ENCODE results near the gene MTX2. TPM values are rescaled to one million over a fixed set of nuclear protein-coding genes. Genes with fewer than 3 reads are reported as not detected.
A peak's percentile ranks its signal among the peaks of the same experiment; 100 is the strongest.

The MTX2 gene
- total and polyA plus RNA-seq, 9 of the 15 experiments (the other 6 are each of a cell fraction or from before 2014, with no cell fraction given), result 38.1 to 170 (median 88.0) TPM

DNA sequence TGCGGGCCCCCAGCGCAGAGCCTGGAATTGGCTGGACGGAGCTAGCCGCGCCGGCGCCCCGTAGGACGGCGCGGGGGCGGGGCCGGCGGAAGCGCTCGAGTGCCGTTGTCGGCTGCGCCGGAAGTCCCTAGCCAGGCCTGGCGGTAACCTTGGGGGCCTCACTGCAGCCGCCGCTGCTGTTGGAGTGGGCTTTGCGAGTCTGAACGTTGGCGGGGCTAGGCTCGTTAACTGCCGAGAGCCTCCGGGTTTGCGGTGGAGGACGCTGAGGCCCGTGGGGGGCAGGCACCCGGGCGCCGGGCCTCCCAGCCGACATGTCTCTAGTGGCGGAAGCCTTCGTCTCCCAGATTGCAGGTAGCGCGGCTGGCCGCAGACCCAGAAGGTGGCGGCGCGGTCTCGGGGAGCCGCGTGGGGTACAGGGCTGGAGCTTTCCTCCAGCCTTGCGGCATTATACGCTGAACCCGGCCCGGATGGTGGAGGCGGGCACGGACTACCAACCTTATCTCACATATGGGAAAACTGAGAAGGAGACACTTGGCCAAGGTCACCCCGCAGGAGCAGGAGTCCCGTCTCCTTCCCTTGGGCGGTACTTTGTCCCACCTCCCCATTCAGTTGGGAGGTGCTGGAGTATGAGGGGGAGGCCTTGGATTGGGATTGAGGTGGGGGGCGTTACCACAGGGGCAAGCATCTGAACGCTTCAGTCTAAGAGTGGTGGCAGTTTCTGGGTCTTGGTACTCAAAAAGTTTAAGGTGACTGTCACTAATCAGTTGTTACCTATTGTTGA is at the start of gene MTX2 (continued):
- TF ChIP-seq, protein P1, sequence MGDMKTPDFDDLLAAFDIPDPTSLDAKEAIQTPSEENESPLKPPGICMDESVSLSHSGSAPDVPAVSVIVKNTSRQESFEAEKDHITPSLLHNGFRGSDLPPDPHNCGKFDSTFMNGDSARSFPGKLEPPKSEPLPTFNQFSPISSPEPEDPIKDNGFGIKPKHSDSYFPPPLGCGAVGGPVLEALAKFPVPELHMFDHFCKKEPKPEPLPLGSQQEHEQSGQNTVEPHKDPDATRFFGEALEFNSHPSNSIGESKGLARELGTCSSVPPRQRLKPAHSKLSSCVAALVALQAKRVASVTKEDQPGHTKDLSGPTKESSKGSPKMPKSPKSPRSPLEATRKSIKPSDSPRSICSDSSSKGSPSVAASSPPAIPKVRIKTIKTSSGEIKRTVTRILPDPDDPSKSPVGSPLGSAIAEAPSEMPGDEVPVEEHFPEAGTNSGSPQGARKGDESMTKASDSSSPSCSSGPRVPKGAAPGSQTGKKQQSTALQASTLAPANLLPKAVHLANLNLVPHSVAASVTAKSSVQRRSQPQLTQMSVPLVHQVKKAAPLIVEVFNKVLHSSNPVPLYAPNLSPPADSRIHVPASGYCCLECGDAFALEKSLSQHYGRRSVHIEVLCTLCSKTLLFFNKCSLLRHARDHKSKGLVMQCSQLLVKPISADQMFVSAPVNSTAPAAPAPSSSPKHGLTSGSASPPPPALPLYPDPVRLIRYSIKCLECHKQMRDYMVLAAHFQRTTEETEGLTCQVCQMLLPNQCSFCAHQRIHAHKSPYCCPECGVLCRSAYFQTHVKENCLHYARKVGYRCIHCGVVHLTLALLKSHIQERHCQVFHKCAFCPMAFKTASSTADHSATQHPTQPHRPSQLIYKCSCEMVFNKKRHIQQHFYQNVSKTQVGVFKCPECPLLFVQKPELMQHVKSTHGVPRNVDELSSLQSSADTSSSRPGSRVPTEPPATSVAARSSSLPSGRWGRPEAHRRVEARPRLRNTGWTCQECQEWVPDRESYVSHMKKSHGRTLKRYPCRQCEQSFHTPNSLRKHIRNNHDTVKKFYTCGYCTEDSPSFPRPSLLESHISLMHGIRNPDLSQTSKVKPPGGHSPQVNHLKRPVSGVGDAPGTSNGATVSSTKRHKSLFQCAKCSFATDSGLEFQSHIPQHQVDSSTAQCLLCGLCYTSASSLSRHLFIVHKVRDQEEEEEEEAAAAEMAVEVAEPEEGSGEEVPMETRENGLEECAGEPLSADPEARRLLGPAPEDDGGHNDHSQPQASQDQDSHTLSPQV (IDR thresholded peaks at IDR 0.05), result no peak
- TF ChIP-seq ZSCAN29 (IDR thresholded peaks at IDR 0.05) (no peak), DIDO1 (tag; IDR thresholded peaks at IDR 0.05; ENCODE audit: low read depth) (peak; percentile 85), NEUROD1 (IDR thresholded peaks at IDR 0.05; ENCODE audit: borderline replicate concordance, low read depth, low read length, partially characterized antibody) (peak; percentile 43), JUND (IDR thresholded peaks at IDR 0.05; ENCODE audit: borderline replicate concordance, low read depth, low read length) (no peak; the same call in 1 of the 2 replicates), JUND (tag; IDR thresholded peaks at IDR 0.05; ENCODE audit: borderline replicate concordance, low read depth, low read length) (no peak), ZNF584 (CRISPR knock-in tag; IDR thresholded peaks at IDR 0.05; ENCODE audit: low read depth) (no peak), PPARD (CRISPR knock-in tag; IDR thresholded peaks at IDR 0.05) (no peak), ZNF24 (IDR thresholded peaks at IDR 0.05) (no peak), MAZ (CRISPR knock-in tag; conservative IDR thresholded peaks at IDR 0.05 in 1 of 2, IDR thresholded peaks at IDR 0.05 in 1 of 2) (peak; percentile 93 to 97), ADNP (tag; IDR thresholded peaks at IDR 0.05) (no peak), ZKSCAN3 (CRISPR knock-in tag; IDR thresholded peaks at IDR 0.05) (no peak), ZNF785 (CRISPR knock-in tag; IDR thresholded peaks at IDR 0.05) (no peak), FOXA1 (IDR thresholded peaks at IDR 0.05; ENCODE audit: borderline replicate concordance) (no peak), ZNF764 (CRISPR knock-in tag; IDR thresholded peaks at IDR 0.05; ENCODE audit: low read depth) (no peak)
- TF ChIP-seq, protein P2, sequence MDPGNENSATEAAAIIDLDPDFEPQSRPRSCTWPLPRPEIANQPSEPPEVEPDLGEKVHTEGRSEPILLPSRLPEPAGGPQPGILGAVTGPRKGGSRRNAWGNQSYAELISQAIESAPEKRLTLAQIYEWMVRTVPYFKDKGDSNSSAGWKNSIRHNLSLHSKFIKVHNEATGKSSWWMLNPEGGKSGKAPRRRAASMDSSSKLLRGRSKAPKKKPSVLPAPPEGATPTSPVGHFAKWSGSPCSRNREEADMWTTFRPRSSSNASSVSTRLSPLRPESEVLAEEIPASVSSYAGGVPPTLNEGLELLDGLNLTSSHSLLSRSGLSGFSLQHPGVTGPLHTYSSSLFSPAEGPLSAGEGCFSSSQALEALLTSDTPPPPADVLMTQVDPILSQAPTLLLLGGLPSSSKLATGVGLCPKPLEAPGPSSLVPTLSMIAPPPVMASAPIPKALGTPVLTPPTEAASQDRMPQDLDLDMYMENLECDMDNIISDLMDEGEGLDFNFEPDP (CRISPR knock-in tag; IDR thresholded peaks at IDR 0.05), result no peak
- TF ChIP-seq, protein P3, sequence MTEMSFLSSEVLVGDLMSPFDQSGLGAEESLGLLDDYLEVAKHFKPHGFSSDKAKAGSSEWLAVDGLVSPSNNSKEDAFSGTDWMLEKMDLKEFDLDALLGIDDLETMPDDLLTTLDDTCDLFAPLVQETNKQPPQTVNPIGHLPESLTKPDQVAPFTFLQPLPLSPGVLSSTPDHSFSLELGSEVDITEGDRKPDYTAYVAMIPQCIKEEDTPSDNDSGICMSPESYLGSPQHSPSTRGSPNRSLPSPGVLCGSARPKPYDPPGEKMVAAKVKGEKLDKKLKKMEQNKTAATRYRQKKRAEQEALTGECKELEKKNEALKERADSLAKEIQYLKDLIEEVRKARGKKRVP (CRISPR knock-in tag; IDR thresholded peaks at IDR 0.05), result no peak; the same call in 1 of the 2 replicates
- TF ChIP-seq, protein P4, sequence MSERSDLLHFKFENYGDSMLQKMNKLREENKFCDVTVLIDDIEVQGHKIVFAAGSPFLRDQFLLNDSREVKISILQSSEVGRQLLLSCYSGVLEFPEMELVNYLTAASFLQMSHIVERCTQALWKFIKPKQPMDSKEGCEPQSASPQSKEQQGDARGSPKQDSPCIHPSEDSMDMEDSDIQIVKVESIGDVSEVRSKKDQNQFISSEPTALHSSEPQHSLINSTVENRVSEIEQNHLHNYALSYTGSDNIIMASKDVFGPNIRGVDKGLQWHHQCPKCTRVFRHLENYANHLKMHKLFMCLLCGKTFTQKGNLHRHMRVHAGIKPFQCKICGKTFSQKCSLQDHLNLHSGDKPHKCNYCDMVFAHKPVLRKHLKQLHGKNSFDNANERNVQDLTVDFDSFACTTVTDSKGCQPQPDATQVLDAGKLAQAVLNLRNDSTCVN (CRISPR knock-in tag; IDR thresholded peaks at IDR 0.05), result no peak

Data from K562 (cell line).